GM18909 (cell line): ENCODE results near the gene NELFE.
A peak's percentile ranks its signal among the peaks of the same experiment; 100 is the strongest.
"Not testable (repeated sequence)": the region's sequence is repeated elsewhere in the genome, so short reads cannot be mapped to it uniquely, and the experiment has no call there.

ENCODE experiments used
- ATAC-seq: cut with Tn5 transposase; IDR thresholded peaks from one replicate; pipeline ENCODE4 v1.9.1; 2021; ENCODE audit warnings: mild to moderate bottlenecking; ENCODE audit not compliant: unreplicated experiment, poor library complexity

Gene NELFE

DNA sequence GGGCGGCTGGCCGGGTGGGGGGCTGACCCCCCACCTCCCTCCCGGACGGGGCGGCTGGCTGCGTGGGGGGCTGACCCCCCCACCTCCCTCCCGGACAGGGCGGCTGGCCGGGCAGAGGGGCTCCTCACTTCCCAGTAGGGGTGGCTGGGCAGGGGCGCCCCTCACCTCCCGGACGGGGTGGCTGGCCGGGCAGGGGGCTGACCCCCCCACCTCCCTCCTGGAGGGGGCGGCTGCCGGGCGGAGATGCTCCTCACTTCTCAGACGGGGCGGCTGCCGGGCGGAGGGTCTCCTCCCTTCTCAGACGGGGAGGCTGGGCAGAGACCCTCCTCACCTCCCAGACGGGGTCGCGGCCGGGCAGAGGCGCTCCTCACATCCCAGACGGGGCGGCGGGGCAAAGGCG, 17.3 kb upstream of the NELFE start:
- ATAC-seq = not testable (repeated sequence)

DNA sequence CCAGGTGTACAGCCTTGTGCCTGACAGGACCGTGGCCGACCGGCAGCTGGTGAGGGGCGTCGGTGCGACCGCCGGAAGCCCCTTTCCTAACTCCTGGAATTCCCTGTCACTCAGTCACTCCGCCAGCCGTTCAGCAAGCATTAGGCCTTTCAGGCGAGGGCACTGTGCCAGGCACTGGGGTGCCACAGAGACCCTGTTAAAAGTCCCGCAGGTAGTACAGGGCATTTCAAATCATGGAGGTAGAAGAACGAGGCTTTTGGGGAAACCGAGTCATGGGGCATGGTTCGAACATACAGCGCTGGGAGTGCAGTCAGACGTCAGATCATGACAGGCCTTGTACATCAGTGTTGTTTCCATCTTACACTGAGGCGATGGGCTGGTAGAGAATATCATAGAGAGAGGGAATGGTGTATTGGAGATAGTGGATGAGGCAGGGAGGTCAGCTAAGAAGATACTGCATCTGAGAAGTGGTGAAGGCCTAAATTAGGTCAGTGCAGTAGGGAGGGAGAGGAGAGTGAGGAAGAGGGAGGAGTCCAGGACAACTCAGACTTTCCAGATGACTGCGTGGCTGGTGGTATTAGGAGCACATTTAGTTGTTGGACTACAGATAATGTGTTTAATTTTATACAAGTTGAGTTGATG, 14.1 kb upstream of the NELFE start:
- ATAC-seq = no peak

DNA sequence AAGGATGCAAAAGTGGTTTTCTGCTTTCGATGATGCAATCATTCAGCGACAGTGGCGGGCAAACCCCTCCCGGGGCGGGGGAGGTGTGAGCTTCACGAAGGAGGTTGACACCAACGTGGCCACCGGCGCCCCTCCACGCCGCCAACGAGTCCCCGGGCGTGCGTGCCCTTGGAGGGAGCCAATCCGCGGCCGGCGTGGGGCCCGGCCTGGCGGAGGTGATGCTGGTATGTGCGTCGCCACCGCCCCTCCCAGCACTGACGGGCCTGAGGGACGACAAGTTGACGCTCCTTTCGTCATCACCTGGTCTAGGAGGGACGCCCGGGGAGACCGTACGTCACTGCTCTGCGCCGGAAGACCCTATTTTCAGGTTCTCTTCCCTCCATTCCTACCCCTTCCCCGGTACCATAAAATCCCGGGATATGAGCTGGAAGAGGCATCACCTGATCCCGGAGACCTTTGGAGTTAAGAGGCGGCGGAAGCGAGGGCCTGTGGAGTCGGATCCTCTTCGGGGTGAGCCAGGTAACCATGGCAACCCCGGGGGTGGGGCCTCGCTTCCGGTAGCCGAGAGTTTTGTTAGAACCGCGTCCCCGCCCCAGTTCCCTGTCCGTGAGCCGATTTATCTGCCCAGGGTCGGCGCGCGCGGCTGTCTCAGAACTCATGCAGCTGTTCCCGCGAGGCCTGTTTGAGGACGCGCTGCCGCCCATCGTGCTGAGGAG, 13.4 kb upstream of the NELFE start, which contains the start of gene DXO:
Gene DXO (minus strand): TSS at position 146 of the 716 bp plus-strand sequence. CDS start 463 bp downstream, outside the sequence.
- ATAC-seq = peak; percentile 84

DNA sequence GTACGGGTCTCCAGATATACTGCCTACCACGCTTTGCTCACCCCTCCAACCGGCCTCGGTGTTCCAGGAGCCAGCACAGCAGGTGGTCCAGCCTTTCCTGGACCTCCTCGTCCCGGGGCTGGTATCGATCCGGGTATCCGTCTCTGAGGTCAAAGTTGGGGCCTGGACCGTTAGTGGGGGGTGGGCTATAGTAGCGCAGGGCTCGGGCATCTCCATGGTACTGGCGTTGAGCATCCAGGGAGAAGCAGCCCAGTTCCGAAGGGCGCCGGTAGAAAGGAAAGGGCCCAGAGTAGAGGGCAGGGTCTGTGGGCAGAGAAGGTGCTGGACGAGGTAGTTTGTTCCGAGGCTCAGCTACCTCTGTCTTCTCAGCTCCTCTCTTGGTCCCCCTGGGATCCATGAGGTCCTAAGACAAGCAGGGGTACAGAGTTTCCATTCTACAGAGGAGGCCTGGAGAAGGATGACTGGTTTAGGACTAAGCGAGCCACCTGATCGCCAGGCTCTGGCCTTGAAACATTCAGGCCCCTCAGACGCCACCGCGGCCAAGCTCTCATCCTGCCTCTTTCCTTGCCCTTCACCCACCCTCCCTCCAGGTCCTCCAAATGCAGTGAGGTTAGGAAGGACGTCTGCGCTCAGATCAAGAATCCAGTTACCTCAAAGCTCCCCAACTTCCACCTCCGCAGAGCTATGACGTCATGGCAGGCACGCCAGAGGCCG, 12.7 kb upstream of the NELFE start:
- no peak for ATAC-seq

DNA sequence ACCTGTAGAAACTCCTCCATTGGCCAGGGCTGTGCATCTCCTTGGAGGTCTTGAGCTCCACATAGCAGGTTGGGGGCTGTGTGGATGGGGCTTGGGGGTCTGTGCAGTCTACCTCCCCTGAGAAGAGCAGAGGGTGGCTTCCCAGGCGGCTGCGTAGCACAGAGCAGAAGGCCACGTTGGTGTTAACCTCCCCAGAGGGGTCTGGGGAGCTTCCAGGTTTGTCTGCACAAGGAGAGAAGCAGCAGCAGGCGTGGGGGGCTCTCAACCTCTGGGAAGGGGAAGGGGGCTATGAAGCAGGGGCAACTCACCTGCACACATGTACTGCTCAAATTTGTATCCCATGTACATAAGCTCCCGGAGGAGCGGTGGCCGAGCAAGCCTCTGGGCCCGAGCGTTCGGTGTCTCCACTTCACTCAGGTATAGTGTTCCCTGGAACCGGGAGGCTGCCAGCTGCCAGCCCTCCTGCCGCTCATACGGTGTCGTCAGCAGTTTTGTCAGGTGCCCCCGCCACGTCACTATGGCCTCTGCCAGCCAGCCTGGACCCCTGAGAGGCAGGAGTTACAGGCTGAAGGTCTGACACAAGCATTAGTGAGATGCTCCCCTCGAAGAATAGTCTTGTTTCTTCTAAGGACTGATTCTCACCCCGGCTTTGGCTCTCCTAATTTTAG, 12.0 kb upstream of the NELFE start:
- ATAC-seq = no peak

DNA sequence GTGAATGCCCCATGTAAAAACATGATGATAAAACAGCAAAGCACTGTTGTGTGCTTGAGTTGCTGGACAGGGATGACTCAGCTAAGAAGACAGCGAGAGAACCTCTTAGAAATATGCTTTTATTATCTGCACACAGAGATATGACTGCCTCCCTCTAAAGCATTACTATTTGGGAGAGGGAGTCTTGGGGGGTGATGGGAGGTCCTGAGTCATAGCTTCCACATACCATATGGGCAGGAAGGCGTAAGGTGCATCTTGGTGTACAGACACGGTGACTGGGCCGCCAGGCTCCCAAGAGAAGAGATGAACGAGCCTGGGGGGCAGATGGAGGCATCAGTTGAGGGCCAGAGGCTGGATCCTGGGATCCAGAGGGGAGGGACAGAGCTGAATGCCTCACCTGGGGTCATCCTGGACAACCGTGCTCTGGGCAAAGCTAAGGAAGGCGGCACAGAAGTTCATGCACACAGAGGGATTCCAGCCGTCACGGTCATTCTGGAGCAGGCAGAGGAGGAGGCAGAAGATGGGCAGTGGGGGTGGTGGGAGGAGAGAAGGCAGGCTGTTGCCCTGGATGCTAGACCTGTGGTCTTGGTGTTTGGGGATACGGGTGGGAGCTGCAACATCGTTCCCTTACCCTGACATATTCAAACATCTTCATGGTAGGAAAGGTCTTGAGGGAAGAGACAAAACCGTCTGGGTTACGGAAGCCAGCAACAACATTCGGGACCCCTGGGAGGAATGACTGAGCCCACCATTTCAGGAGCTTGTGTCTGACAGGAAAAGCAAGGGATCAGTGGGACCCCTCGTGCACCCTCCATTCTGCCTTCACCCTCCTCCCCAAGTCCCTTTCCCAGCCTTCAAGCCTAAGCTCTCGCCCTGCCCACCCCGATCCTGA, 11.2 kb upstream of the NELFE start:
- no peak for ATAC-seq

DNA sequence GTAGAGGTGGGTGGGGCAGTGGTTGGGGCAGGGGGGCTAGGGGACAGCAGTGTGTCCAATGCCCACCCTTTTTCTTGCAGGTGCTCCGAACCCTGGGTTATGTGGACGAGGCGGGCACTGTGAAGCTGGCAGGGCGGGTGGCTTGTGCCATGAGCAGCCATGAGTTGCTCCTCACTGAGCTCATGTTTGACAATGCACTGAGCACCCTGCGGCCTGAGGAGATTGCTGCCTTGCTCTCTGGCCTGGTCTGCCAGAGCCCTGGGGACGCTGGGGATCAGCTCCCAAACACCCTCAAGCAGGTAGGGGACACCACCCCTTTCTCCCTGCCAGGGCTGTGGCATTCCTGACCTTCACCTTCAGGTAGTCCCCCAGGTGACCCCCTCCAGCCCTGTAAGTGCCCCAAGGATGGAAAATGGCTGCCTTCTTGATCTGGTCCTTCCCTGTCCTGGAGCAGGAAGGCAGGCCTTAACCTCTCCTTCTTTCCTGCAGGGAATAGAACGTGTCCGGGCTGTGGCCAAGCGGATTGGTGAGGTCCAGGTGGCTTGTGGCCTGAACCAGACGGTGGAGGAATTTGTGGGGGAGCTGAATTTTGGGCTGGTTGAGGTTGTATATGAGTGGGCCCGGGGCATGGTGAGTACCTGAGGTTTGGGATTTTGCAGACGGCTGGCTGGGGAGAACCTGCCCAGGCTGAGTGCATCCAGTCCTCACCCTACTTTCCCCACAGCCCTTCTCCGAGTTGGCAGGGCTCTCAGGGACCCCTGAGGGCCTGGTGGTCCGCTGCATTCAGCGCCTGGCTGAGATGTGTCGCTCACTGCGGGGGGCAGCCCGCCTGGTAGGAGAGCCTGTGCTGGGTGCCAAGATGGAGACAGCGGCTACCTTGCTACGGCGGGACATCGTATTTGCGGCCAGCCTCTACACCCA, 10.3 kb upstream of the NELFE start:
- no peak for ATAC-seq

DNA sequence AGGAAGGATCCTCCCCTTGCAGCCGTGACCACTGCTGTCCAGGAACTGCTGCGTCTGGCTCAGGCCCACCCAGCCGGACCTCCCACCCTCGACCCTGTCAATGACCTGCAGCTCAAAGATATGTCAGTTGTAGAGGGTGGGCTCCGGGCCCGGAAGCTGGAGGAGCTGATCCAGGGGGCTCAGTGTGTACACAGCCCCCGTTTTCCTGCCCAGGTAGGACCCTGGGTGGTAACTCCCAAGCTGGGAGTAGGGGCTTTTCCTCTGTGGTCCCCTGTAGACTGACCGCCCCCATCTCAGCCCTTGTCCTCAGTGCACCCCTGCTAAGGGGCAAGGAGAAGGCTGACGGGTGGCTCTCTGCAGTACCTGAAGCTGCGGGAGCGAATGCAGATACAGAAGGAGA, 9.6 kb upstream of the NELFE start:
- no peak for ATAC-seq

GRCh38 chr6:31967926-31968320, 9.2 kb upstream of the NELFE start:
- no peak for ATAC-seq

DNA sequence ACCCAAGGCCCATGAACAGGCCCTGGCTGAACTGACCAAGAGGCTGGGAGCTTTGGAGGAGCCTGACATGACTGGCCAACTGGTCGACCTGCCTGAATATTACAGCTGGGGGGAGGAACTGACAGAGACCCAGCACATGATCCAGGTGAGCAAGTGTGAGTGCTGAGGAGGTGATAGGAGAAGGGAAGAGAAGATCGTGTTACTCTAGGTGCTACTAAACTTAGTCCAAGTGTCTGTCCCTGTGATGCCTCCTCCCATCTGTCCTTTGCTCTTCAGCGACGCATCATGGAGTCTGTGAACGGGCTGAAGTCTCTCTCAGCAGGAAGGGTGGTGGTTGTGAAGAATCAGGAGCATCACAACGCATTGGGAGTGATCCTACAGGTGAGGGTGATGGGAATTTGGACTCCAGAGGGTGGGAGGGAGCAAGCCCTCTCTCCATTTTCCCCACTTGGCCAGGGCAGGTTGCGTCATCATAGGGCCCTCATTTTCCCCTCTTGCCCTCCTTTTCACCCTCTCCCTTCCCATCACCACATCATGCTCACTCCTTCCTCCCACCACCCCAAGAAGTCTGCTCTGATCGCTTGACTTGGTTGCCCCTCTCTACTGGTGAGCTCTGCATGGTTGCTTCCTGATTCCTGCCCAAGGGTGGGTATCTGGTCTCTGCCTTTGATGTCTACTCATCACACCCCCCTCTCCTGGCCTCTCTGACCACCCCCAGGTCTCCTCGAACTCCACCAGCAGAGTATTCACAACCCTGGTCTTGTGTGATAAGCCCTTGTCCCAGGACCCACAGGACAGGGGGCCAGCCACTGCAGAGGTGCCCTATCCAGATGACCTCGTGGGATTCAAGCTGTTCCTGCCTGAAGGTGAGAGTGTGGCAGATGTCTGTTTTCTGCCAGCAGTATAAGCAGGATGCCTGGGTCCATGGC, 8.5 kb upstream of the NELFE start:
- no peak for ATAC-seq

DNA sequence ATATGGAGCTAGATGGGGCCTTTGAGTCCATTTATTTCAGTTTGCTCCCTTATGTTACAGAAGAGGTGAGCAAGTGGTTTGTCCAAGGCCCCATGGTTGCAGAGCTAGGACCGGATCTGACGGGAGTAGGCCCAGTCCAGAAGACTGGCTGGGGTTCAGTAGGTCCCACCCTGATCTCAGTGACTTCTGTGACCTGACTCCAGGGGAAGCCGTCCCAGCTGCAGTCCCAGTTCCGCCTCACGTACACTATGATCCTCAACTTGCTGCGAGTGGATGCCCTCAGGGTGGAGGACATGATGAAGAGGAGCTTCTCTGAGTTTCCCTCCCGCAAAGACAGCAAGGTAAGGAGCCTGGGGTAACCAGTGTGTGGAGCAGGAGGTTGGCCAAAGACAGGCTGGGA, 7.7 kb upstream of the NELFE start:
- no peak for ATAC-seq

DNA sequence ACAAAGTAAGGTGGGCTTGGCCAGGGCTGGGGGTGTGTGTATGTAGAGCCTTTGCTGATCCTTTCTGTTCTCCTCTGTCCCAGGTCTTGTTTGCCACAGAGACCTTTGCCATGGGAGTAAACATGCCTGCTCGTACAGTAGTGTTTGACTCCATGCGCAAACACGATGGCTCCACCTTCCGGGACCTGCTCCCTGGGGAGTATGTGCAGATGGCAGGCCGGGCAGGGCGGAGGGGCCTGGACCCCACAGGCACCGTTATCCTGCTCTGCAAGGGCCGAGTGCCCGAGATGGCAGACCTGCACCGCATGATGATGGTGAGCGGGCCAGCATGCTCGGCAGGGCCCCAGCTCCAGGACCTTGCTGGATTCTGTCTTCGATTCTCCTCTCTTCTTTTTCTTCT, 6.9 kb upstream of the NELFE start:
- no peak for ATAC-seq

- ATAC-seq = no peak
Measured at GRCh38 chr6:31963921-31964320, 5.2 kb upstream of the NELFE start.

GRCh38 chr6:31961616-31962015, 2.8 kb upstream of the NELFE start:
- ATAC-seq = no peak

GRCh38 chr6:31958412-31958740, 395 bp downstream of the NELFE start:
- peak; percentile 18 for ATAC-seq

DNA sequence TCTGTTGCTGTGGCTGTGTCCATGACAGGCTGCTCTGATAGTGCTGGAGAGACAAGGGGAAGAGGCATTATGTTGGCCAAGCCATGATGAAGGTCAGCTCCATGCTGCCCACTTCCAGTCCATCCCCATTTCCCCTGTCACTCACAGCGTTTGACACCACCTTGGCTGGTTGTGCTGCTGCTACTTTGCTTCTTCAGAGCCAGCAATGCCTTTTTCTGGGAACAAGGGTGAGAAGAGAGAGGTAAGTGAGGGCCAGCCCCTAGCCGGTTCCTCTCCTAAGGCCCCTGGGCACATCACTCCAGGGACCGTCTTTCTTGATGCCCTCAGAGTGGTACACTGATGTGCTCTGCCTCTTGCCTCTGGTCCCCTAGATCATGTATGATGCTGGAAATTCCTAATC, 2.0 kb downstream of the NELFE start:
- ATAC-seq = no peak

- ATAC-seq = no peak
Measured at GRCh38 chr6:31954511-31954910, 4.3 kb downstream of the NELFE start.

DNA sequence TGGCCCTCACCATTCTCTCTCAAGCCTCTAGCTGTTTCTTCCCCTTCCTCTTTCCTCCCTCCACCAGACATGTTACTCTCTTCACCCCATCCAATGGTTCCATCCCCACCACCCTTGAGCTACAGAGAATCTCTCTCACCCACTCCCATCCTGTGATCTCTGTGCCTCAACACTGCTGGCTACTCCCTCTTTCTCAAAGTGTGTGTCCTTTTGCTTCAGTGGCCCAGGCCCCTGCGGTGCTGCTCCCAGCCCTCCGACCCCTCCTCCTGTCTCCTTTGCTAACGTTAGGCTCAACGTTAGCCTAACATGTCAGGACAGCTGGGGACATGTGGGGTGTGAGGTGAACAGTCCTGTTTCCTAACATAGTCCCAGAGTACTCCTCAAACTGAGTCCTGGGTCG, 5.9 kb downstream of the NELFE start:
- ATAC-seq = no peak
